A673 (cell line): ENCODE measurements around the gene THADA.

Experiments
- EZH2 ChIP-seq: fragments of 200-600 bp; sonication (generic); IDR thresholded peaks from 2 replicates; pipeline ENCODE4 v1.6.1; 2017; ENCODE audit warnings: borderline replicate concordance, low read depth, mild to moderate bottlenecking, mixed read lengths, antibody characterized with exemption, low read length; ENCODE audit not compliant: poor library complexity, severe bottlenecking
- TF ChIP-seq, protein P1 (sequence below): fragments of 300-800, 200-600 bp; sonication (generic); conservative IDR thresholded peaks from 2 replicates; pipeline ENCODE4 v1.5.1; 2017; ENCODE audit warnings: low read depth, mild to moderate bottlenecking, antibody characterized with exemption, low read length, moderate library complexity, mixed read lengths

DNA sequence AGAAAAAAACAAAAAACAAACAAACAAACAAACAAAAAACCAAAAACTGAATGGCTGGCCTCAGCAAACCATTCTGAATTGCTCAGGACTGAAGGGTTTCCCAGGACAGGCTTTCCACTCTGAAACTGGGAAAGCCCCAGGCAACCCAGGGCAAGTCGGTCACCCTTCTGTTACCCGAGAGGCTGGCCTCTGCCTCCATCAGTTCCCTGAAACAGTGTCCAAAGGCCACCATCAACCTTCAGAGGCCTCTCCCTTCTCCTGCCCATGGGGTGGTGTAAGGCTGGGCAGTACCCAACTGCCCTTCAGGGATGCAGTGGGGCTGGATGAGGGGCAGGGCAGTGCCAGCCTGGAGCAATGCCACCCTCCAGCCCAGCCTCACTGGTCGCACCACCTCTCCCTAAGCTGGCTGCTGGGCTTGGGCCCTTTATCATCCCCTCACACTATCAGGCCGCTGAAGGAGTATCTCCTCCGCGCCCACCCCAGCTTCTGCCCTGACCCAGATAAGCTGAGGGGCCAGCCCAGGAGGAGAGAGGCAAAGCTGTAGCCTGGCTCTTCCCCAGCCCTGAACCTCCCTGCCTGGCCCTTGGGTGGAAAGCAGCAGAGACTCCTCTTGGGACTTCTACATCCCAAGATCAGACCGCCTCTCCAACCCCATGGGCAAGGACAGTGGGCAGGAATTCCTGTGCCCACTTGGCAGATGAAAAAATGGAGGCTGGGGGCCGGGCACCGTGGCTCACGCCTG, 405.4 kb downstream of the THADA start:
- TF ChIP-seq, protein P1, sequence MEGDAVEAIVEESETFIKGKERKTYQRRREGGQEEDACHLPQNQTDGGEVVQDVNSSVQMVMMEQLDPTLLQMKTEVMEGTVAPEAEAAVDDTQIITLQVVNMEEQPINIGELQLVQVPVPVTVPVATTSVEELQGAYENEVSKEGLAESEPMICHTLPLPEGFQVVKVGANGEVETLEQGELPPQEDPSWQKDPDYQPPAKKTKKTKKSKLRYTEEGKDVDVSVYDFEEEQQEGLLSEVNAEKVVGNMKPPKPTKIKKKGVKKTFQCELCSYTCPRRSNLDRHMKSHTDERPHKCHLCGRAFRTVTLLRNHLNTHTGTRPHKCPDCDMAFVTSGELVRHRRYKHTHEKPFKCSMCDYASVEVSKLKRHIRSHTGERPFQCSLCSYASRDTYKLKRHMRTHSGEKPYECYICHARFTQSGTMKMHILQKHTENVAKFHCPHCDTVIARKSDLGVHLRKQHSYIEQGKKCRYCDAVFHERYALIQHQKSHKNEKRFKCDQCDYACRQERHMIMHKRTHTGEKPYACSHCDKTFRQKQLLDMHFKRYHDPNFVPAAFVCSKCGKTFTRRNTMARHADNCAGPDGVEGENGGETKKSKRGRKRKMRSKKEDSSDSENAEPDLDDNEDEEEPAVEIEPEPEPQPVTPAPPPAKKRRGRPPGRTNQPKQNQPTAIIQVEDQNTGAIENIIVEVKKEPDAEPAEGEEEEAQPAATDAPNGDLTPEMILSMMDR: no peak
- TF ChIP-seq EZH2: no peak
